OCI-LY7 (cell line): ENCODE results near the gene PYCARD. TPM values are rescaled to one million over a fixed set of nuclear protein-coding genes. Genes with fewer than 3 reads are reported as not detected.
"Not testable (repeated sequence)": the region's sequence is repeated elsewhere in the genome, so short reads cannot be mapped to it uniquely, and the experiment has no call there.

Experiments
- BruUV-seq: library from RNA; stranded (reverse); fragments of 400-500 nt; replicated peaks from 2 replicates; lab custom pipeline; 2021; lab: Mats Ljungman, UMichigan
- CTCF ChIA-PET: fragments of 300-600 bp; sonication (Branson Sonifier 250); formaldehyde crosslinking; loops from one replicate; lab custom pipeline; 2022; ENCODE audit warnings: antibody characterized with exemption; ENCODE audit not compliant: unreplicated experiment; lab: Charles Lee
- POLR2A ChIA-PET: fragments of 300-600 bp; sonication (Branson Sonifier 250); formaldehyde crosslinking; loops from one replicate; lab custom pipeline; 2022; ENCODE audit warnings: antibody characterized with exemption; lab: Charles Lee
- DNase-seq: peaks from one replicate; pipeline ENCODE4 v3.0.0-alpha.2; 2015; ENCODE audit warnings: low spot score
- H2AFZ ChIP-seq: fragments of 200-600 bp; sonication (generic), shearing (Covaris generic); 2 replicates; pipeline ENCODE4 v1.6.1; 2014; ENCODE audit warnings: mild to moderate bottlenecking, antibody characterized with exemption, low read length, moderate library complexity
- H3K27ac ChIP-seq: fragments of 200-600 bp; sonication (generic); 2 replicates; pipeline ENCODE4 v1.5.1; 2014; ENCODE audit warnings: mixed run types, low read depth, mild to moderate bottlenecking, moderate library complexity, low read length, inconsistent platforms; ENCODE audit not compliant: poor library complexity, severe bottlenecking
- H3K36me3 ChIP-seq: fragments of 200-600 bp; sonication (generic); 2 replicates; pipeline ENCODE4 v1.6.1; 2014; ENCODE audit warnings: mild to moderate bottlenecking, antibody characterized with exemption, low read length, moderate library complexity, mixed read lengths; ENCODE audit not compliant: insufficient read depth
- H3K4me1 ChIP-seq: fragments of 200-600 bp; sonication (generic); 2 replicates; pipeline ENCODE4 v1.5.1; 2014; ENCODE audit warnings: mild to moderate bottlenecking, low read length; ENCODE audit not compliant: insufficient read depth, poor library complexity, severe bottlenecking
- H3K4me2 ChIP-seq: fragments of 200-600 bp; sonication (generic); 2 replicates; pipeline ENCODE4 v1.6.1; 2014; ENCODE audit warnings: mild to moderate bottlenecking, low read length
- H3K4me3 ChIP-seq: fragments of 200-600 bp; sonication (generic); 2 replicates; pipeline ENCODE4 v1.5.1; 2014; ENCODE audit warnings: mild to moderate bottlenecking, low read depth, low read length; ENCODE audit not compliant: poor library complexity, severe bottlenecking
- H3K79me2 ChIP-seq: fragments of 200-600 bp; sonication (generic); 2 replicates; pipeline ENCODE4 v1.6.1; 2016; ENCODE audit warnings: low read depth, mild to moderate bottlenecking, low read length, moderate library complexity, mixed read lengths; ENCODE audit not compliant: insufficient read depth
- H3K9me2 ChIP-seq: fragments of 200-600 bp; sonication (generic); 2 replicates; pipeline ENCODE4 v1.6.1; 2016; ENCODE audit warnings: mild to moderate bottlenecking, low read length, mixed read lengths; ENCODE audit not compliant: insufficient read depth
- H3K9me3 ChIP-seq: fragments of 200-600 bp; sonication (generic); 2 replicates; pipeline ENCODE4 v1.6.1; 2014; ENCODE audit warnings: mild to moderate bottlenecking, mixed run types, low read length, mixed read lengths
- H4K20me1 ChIP-seq: fragments of 200-600 bp; sonication (generic); 2 replicates; pipeline ENCODE4 v1.6.1; 2014; ENCODE audit warnings: mild to moderate bottlenecking, antibody characterized with exemption, low read length, moderate library complexity, mixed read lengths; ENCODE audit not compliant: insufficient read depth
- EZH2phosphoT487 ChIP-seq: fragments of 200-600 bp; sonication (generic); IDR thresholded peaks from 2 replicates; pipeline ENCODE4 v1.6.1; 2018; ENCODE audit warnings: low read depth, borderline replicate concordance, mild to moderate bottlenecking, mixed run types, antibody characterized with exemption, low read length, moderate library complexity, mixed read lengths
- intact Hi-C: fragments of 100-400 bp; cut with micrococcal nuclease; formaldehyde crosslinking; loops from one replicate; pipeline ENCODE4 v1.10.0; 2022; ENCODE audit not compliant: unreplicated experiment
- total RNA-seq, 2 experiments: library from RNA; depleted of rRNA in 1 of 2; stranded (reverse); fragments of >200 nt in 1 of 2; shearing (Covaris generic) in 1 of 2; gene quantifications; 2 replicates each; pipeline ENCODE4 v1.2.3, GENCODE V29; 2014 to 2022
- TF ChIP-seq, protein P1 (sequence below): fragments of 200-600 bp; sonication (generic); conservative IDR thresholded peaks from 2 replicates; pipeline ENCODE4 v1.5.1; 2014; ENCODE audit warnings: mild to moderate bottlenecking, antibody characterized with exemption, low read length, moderate library complexity, mixed read lengths

PYCARD gene
- total RNA-seq, 2 experiments from 2014 or later: 5.5 to 14.8 TPM

DNA sequence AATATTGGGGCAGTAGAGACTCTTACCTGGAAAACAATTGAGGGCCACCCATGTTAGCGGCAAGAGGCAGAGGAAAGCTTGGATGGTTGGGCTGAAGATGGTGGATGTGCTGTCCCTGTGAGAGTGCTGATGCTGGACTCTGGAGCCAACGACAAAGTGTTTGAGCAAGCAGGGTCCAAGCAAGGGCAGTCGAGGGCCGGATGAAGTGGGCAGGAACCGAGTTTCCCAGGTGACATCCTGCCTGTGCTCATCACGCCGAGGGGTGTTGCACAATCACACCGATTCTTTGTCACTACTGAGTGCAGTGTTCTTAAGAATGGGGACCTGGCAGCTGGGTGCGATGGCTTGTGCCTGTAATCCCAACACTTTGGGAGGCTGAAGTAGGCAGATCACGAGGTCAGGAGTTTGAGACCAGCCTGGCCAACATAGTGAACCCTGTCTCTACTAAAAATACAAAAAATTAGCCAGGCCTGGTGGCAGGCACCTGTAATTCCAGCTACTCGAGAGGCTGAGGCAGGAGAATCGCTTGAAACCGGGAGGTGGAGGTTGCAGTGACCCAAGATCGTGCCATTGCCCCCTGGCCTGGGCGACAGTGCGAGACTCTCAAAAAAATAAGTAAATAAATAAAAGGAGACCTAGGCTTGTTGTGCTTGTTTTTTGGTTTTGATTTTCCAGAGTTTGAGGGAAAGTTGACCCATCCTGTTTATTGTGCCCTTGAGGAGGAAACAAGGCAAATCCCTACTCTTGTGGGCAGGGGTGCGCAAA is 6.1 kb downstream of the PYCARD start:
- Histone ChIP-seq H2AFZ (no peak overlapping the region), H3K79me2 (no peaks in the 10 kb centered on the region), H3K4me1 (peaks cover 17% of the 10 kb centered on the region), H3K27ac (no peak overlapping the region), H3K4me2 (no peak overlapping the region), H3K9me2 (no peaks in the 10 kb centered on the region), H3K36me3 (peaks cover 62% of the 10 kb centered on the region), H3K9me3 (no peaks in the 10 kb centered on the region), H3K4me3 (no peak overlapping the region), H4K20me1 (no peaks in the 10 kb centered on the region)
- intact Hi-C loops: no loop called here
- no peak for TF ChIP-seq EZH2phosphoT487
- TF ChIP-seq, protein P1, sequence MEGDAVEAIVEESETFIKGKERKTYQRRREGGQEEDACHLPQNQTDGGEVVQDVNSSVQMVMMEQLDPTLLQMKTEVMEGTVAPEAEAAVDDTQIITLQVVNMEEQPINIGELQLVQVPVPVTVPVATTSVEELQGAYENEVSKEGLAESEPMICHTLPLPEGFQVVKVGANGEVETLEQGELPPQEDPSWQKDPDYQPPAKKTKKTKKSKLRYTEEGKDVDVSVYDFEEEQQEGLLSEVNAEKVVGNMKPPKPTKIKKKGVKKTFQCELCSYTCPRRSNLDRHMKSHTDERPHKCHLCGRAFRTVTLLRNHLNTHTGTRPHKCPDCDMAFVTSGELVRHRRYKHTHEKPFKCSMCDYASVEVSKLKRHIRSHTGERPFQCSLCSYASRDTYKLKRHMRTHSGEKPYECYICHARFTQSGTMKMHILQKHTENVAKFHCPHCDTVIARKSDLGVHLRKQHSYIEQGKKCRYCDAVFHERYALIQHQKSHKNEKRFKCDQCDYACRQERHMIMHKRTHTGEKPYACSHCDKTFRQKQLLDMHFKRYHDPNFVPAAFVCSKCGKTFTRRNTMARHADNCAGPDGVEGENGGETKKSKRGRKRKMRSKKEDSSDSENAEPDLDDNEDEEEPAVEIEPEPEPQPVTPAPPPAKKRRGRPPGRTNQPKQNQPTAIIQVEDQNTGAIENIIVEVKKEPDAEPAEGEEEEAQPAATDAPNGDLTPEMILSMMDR: no peak
- no TSS peak for BruUV-seq
- ChIA-PET CTCF (no interaction called here), POLR2A (interaction anchor here (0.6 to 0.7 kb wide), 2 partner anchors 105 to 1347 kb away, joined by 3 read pairs; no protein-coding TSS in a partner anchor)
- no peak for DNase-seq

GRCh38 chr16:31195861-31196260 is 6.7 kb downstream of the PYCARD start:
- Histone ChIP-seq H3K4me1 (peaks cover 10% of the 10 kb centered on the region), H3K36me3 (peaks cover 69% of the 10 kb centered on the region)
- CTCF ChIA-PET, H3K4me3 ChIP-seq, POLR2A ChIA-PET, H3K4me2 ChIP-seq, intact Hi-C loops, H3K79me2 ChIP-seq, H2AFZ ChIP-seq, BruUV-seq, H3K9me3 ChIP-seq, H3K27ac ChIP-seq, DNase-seq, H3K9me2 ChIP-seq, H4K20me1 ChIP-seq: not testable (repeated sequence)

DNA sequence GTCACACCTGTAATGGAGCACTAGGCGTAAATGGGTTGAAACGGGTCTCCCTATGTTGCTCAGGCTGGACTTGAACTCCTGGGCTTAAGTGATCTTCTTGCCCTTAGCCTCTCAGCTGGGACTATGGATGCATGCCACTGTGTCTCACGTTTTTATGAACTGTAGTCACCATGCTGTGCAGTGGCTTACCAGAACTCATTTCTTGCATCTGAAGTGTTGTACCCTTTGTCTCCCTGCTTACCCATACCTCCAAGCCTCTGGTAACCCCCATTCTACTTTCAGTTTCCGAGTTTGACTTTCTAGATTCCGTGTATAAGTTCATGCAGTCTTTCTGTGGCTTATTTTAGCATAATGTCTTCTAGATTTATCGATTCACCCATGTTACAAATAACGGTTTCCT is 7.7 kb downstream of the PYCARD start:
- no peak for TF ChIP-seq EZH2phosphoT487
- TF ChIP-seq, protein P1: no peak
- no peak for DNase-seq
- no peaks in the 10 kb centered on the region for H3K9me2 ChIP-seq
- POLR2A ChIA-PET: interaction anchor here (0.7 kb wide), 1 partner anchor 12 kb away, joined by 3 read pairs; no protein-coding TSS in a partner anchor
- H3K27ac ChIP-seq: no peak overlapping the region
- no peak overlapping the region for H3K4me3 ChIP-seq
- intact Hi-C loops: no loop called here
- H4K20me1 ChIP-seq: peaks cover 5% of the 10 kb centered on the region; the same call in 1 of the 2 replicates
- no peak overlapping the region for H2AFZ ChIP-seq
- peaks cover 78% of the 10 kb centered on the region for H3K36me3 ChIP-seq
- no peaks in the 10 kb centered on the region for H3K9me3 ChIP-seq
- CTCF ChIA-PET: no interaction called here
- H3K4me1 ChIP-seq: peaks cover under 1% of the 10 kb centered on the region
- peaks cover 2% of the 10 kb centered on the region; the same call in 1 of the 2 replicates for H3K79me2 ChIP-seq
- no TSS peak for BruUV-seq
- H3K4me2 ChIP-seq: no peak overlapping the region
